HG02678 (cell line): ENCODE data around the gene ZNF407.

Experiments
- ATAC-seq: cut with Tn5 transposase; IDR thresholded peaks from one replicate; pipeline ENCODE4 v1.9.1; 2021; ENCODE audit warnings: mild to moderate bottlenecking, moderate library complexity; ENCODE audit not compliant: unreplicated experiment

The ZNF407 gene

GRCh38 chr18:74625157-74625556 lies 27.5 kb downstream of the ZNF407 start:
- no peak for ATAC-seq

GRCh38 chr18:74626049-74626874 lies 28.6 kb downstream of the ZNF407 start:
- ATAC-seq: no peak

DNA sequence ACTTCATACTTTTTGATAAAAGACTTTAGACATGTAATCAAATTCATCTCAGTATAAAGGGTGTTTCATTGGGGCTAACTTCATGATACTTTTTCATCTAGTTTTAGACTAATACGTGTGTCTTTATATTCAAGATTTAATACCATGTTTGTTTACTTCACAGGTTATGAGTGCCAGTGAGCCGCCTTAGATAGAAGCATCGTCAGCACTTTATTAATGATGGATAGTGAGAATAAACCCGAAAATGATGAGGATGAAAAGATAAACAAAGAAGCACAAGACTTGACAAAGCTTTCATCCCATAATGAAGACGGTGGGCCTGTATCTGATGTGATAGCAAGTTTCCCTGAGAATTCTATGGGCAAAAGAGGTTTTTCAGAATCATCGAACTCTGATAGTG lies 33.1 kb downstream of the ZNF407 start:
- no peak for ATAC-seq

GRCh38 chr18:74631212-74631611 lies 33.5 kb downstream of the ZNF407 start:
- ATAC-seq: no peak

DNA sequence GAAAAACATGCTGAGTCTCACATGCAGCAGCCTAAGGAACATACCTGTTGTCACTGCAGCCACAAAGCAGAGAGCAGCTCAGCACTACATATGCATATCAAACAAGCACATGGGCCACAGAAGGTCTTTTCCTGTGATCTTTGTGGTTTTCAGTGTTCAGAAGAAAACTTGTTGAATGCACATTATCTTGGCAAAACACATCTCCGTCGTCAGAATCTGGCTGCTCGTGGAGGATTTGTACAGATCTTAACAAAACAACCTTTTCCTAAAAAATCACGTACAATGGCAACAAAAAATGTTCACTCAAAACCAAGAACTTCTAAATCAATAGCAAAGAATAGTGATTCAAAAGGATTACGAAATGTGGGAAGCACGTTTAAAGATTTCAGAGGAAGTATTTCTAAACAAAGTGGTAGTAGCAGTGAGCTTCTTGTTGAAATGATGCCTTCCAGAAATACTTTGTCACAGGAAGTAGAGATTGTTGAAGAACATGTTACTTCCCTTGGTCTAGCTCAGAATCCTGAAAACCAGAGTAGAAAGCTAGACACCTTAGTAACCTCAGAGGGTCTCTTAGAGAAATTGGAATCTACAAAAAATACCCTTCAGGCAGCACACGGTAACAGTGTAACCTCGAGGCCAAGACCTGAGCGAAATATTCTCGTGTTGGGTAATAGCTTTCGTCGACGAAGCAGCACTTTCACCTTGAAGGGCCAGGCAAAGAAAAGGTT lies 34.1 kb downstream of the ZNF407 start:
- no peak for ATAC-seq

DNA sequence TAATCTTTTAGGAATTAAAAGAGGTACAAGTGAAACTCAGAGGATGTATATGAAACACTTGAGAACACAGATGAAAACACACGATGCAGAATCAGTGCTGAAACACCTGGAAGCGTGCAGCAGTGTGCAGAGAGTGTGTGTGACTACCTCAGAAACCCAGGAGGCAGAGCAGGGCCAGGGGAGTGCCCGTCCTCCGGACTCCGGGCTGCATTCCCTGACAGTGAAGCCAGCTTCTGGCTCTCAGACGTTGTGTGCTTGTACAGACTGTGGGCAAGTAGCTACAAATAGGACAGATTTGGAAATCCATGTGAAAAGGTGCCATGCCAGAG lies 34.6 kb downstream of the ZNF407 start:
- ATAC-seq: no peak

GRCh38 chr18:74632856-74633255 lies 35.2 kb downstream of the ZNF407 start:
- ATAC-seq: no peak

- ATAC-seq: no peak
Observed at GRCh38 chr18:74633652-74634352, 36.1 kb downstream of the ZNF407 start.

DNA sequence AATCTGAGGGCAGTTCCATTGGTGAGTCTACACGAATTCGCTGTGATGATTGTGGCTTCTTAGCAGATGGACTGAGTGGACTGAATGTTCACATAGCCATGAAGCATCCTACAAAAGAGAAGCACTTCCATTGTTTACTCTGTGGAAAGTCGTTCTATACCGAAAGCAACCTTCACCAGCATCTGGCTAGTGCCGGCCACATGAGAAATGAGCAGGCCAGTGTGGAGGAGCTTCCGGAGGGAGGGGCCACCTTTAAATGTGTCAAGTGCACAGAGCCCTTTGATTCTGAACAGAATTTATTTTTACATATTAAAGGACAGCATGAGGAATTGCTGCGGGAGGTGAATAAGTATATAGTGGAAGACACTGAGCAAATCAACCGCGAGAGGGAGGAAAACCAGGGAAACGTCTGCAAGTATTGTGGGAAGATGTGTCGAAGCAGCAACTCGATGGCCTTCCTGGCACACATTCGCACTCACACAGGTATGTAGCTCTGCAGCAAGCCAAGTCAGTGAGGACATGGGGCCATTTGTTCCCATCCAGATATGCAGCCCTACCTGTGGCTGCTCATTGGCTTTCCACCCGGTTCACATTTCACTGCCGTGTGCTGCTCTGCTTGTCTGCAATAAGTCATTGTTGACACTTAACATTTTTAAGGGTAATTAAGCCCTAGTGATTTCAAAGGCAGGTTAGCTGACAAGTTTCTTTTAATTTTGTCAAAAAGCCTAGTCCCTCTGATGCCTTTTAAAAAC lies 37.7 kb downstream of the ZNF407 start:
- ATAC-seq: no peak

DNA sequence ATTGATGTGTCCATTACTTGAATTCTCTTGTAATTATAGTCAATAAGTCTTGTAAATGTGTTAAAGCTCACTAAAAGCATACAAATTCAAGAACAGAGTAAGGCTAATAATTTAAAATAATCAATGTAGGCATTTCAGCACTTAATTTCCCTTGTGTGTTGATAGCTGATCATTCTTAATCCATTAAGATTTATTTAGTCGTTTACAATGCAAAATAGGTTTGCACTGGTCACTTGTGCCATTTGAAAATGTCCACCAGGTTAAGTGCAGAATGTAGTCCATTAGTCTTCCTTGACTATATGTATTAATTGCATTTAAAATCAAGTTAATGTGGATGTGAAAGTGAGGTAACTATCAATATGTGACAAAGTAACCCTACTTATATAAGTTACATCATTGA lies 39.4 kb downstream of the ZNF407 start:
- ATAC-seq: no peak

DNA sequence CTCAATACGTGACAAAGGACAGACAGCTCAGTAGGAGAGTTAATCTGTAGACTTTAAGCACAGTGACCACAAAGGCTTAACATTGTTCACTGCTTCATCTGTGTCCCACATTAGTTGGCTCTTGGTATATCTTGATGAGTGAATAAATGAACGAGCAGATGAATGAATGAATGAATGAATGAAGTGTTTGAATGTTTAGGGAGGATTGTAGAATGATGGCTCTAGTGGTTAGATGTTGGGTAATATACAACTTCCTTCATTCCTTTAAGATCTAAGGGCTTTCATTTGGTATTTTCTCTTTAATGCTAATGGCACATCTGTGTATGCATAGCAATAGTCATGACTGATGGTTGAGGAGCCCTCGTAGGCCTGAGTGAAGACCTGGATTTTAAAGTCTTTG lies 40.5 kb downstream of the ZNF407 start:
- no peak for ATAC-seq

GRCh38 chr18:74644713-74645112 lies 47.0 kb downstream of the ZNF407 start:
- no peak for ATAC-seq

DNA sequence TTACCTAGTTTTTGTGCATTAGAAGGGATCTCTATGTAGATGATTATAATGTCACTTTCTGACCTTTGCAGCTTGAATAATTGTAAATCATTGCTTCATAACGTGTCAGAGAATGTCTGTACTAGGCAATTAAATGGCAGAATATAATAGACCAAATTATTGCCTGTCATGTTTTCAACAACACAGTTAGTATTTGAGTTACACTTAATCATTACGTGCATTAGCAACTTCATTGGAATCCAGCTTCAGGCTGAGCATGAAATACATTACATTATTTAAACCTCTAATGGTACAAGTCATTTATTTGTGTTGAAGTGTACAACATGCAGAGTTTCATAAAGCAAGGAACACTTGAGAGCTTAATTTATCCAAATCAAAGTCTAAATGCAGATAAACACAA lies 48.0 kb downstream of the ZNF407 start:
- no peak for ATAC-seq

DNA sequence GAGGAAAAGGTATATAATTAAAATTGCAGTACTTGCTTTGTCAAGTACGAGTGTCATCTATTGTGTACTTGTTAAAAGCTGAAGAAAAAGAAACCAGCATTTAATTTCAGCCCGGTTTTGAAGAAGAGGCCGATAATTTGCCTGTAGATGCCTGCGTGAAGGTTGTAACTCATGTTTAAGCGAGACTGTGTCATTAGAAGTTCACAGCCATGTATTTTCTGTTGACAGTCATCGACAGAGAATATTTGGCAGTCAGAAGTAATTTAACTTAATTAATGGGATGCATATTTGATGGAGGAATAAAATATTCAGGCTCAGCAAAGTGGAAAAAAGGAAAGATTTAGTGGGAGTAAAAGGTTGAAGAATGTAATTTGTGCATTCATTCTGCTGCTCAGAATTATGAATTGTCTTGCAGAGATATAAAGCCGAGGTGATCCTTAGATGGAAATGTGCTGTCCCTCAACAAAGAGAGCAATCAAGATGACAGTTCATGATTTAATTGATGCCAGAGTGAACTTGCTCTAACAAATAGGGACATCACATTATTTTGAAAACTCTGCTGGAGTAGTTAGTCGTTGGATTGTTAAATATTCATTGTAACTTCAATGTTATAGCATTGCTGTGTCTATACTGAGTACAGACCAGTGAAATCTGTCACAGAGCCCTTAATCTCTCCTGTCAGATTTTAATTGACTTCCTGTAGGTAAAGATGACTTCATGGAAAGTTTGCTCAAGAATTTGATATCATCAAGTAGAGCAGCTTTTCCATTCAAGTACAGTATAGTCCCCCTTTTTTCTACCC lies 53.9 kb downstream of the ZNF407 start:
- ATAC-seq: no peak

GRCh38 chr18:74652392-74652988 lies 54.8 kb downstream of the ZNF407 start:
- ATAC-seq: peak; percentile 68

DNA sequence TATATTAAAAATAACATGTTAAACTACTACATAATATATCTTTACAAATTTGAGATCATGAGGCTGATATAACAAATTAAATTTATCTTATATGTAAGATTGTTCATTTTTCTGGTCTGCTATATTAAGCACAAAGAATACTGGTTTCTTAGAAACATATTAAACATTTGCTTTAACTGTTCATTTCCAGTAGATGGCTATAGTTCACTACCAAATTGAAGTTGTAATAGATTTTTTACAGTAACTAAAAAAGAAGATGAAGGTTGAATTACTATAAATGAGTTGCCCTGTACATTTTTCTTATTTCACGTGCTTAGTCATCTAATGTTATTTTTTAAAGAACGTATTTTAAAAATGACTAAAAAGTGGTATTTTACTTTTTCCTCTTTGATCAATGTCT lies 57.0 kb downstream of the ZNF407 start:
- ATAC-seq: no peak

GRCh38 chr18:74661008-74661407 lies 63.3 kb downstream of the ZNF407 start:
- ATAC-seq: no peak

DNA sequence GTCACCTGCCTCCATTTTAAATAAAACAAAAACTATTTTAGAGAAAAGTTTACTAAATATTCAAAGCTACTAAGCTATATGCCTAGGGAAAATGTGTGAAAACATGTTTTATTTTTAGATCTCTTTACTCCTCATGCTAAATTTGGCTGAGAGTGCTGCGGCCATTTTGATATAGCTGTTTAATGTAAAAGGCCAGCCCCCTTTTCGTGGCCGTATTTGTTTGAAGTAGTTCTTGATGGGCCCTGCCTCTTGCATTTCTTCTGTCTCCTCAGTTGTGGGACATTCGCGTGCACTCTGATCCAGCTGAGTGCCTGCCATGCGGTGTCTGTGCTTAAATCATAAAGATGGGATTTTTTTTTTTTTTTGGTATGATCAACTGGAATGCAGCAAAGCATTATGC lies 64.0 kb downstream of the ZNF407 start:
- no peak for ATAC-seq

GRCh38 chr18:74662622-74663021 lies 65.0 kb downstream of the ZNF407 start:
- ATAC-seq: no peak

DNA sequence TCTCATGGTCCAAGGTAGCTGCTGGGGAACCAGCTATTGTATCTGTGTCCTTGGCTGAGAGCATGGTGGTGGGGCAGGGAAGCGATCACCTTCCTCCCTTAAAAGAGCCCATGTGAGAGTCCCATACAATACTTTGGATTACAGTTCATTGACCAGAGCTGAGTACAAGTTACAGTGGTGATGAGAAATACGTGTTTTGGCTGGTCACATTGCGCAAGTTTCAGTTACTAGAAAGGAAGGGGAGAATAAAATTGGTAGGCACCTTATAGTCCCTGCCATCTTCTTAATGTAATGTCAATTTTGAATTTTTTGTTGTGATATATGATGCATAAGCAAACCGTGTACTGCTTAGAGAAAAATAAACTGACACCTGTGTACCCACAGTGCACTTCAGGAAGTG lies 67.7 kb downstream of the ZNF407 start:
- no peak for ATAC-seq
